Neural cell (in vitro differentiated cells): ENCODE measurements around the gene MAPT. TPM values are rescaled to one million over a fixed set of nuclear protein-coding genes. Genes with fewer than 3 reads are reported as not detected.

Source experiments
- H2AFZ ChIP-seq: fragments of 200-600, 300-800 bp; sonication (generic), shearing (Covaris generic); 2 replicates; pipeline ENCODE4 v1.6.0; 2014; ENCODE audit warnings: low read depth, mild to moderate bottlenecking, antibody characterized with exemption, low read length, moderate library complexity
- H3F3A ChIP-seq: fragments of 200-600 bp; shearing (Covaris generic); 2 replicates; pipeline ENCODE4 v1.6.1; 2016; ENCODE audit warnings: mild to moderate bottlenecking, moderate library complexity, mixed read lengths, antibody characterized with exemption, low read length; ENCODE audit not compliant: insufficient read depth, poor library complexity, severe bottlenecking
- H3K27ac ChIP-seq: fragments of 200-600, 300-800 bp; sonication (generic), shearing (Covaris generic); 2 replicates; pipeline ENCODE4 v1.5.1; 2014; ENCODE audit warnings: mild to moderate bottlenecking, low read length, moderate library complexity
- H3K27me3 ChIP-seq: fragments of 300-800, 200-600 bp; sonication (generic), shearing (Covaris generic); 2 replicates; pipeline ENCODE4 v1.6.0; 2014; ENCODE audit warnings: mild to moderate bottlenecking, low read depth, low read length, moderate library complexity; ENCODE audit not compliant: insufficient read depth
- H3K36me3 ChIP-seq: fragments of 300-800, 200-600 bp; sonication (generic), shearing (Covaris generic); 2 replicates; pipeline ENCODE4 v1.5.1; 2014; ENCODE audit warnings: mild to moderate bottlenecking, antibody characterized with exemption, low read length, moderate library complexity; ENCODE audit not compliant: insufficient read depth
- H3K4me2 ChIP-seq: fragments of 300-800, 200-600 bp; sonication (generic), shearing (Covaris generic); 2 replicates; pipeline ENCODE4 v1.6.0; 2014; ENCODE audit warnings: mild to moderate bottlenecking, low read length
- H3K4me3 ChIP-seq: fragments of 300-800, 200-600 bp; sonication (generic), shearing (Covaris generic); 2 replicates; pipeline ENCODE4 v1.5.1; 2014; ENCODE audit warnings: mild to moderate bottlenecking, low read length, moderate library complexity
- H3K79me2 ChIP-seq: fragments of 200-600 bp; shearing (Covaris generic); replicated peaks from 2 replicates; pipeline ENCODE4 v1.6.0; 2014; ENCODE audit warnings: mild to moderate bottlenecking, low read length, moderate library complexity; ENCODE audit not compliant: insufficient read depth
- H3K9ac ChIP-seq: fragments of 300-800, 200-600 bp; sonication (generic), shearing (Covaris generic); 2 replicates; pipeline ENCODE4 v1.6.1; 2016; ENCODE audit warnings: mild to moderate bottlenecking, low read length, mixed read lengths
- H3K9me2 ChIP-seq: fragments of 200-600 bp; shearing (Covaris generic); 2 replicates; pipeline ENCODE4 v1.6.1; 2016; ENCODE audit warnings: mild to moderate bottlenecking, low read length, mixed read lengths; ENCODE audit not compliant: insufficient read depth
- H3K9me3 ChIP-seq: fragments of 200-600, 300-800 bp; sonication (generic), shearing (Covaris generic); 2 replicates; pipeline ENCODE4 v1.6.1; 2016; ENCODE audit warnings: mild to moderate bottlenecking, mixed run types, low read length, moderate library complexity, mixed read lengths
- H4K20me1 ChIP-seq: fragments of 200-600 bp; shearing (Covaris generic); 2 replicates; pipeline ENCODE4 v1.6.1; 2016; ENCODE audit warnings: mild to moderate bottlenecking, mixed run types; ENCODE audit not compliant: insufficient read depth
- EP300 ChIP-seq: fragments of 450-650 bp; conservative IDR thresholded peaks from 2 replicates; pipeline ENCODE4 v1.6.1; 2014; ENCODE audit warnings: antibody characterized with exemption, mild to moderate bottlenecking, moderate library complexity; ENCODE audit not compliant: poor library complexity, severe bottlenecking
- MXI1 ChIP-seq: fragments of 450-650 bp; conservative IDR thresholded peaks from 2 replicates; pipeline ENCODE4 v1.6.1; 2014; ENCODE audit warnings: antibody characterized with exemption, mild to moderate bottlenecking; ENCODE audit not compliant: poor library complexity, severe bottlenecking
- POLR2AphosphoS5 ChIP-seq: IDR thresholded peaks from 2 replicates; pipeline ENCODE4 v1.6.1; 2012
- RAD21 ChIP-seq: fragments of 450-650 bp; conservative IDR thresholded peaks from 2 replicates; pipeline ENCODE4 v1.6.1; 2014; ENCODE audit warnings: antibody characterized with exemption, mild to moderate bottlenecking, moderate library complexity
- polyA plus RNA-seq: library from polyadenylated mRNA; depleted of rRNA; stranded (reverse); fragments of >200 nt; gene quantifications from 2 replicates; pipeline ENCODE4 v1.2.3, GENCODE V29; 2014
- TF ChIP-seq, protein P1 (sequence below): IDR thresholded peaks from 2 replicates; pipeline ENCODE4 v1.6.1; 2012; ENCODE audit warnings: borderline replicate concordance

MAPT gene
- polyA plus RNA-seq, 1 donor from 2014 or later, result 94.5 TPM

DNA sequence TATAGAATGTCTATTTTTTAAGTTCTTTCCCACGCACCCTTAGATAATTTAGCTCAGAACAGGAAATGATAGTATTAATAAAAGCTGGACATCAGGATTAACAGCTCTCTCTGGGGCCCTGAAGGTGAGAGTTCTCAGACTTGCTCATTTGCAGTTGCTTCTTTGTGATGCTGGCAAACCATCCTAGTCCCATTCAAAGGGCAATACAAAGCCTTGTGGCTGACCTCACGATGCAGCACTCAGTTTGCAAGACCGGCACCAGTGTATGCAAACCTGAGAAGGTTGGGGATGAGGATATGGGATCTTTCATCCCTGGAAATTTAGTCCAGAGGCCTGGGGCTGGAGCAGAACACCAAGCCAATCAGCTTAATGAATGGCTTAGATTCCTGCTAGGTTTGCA lies 134.0 kb downstream of the MAPT start:
- Histone ChIP-seq H3K4me2 (no peak overlapping the region), H4K20me1 (peaks cover 4% of the 10 kb centered on the region), H3K36me3 (peaks cover 26% of the 10 kb centered on the region), H3F3A (no peaks in the 10 kb centered on the region), H3K27ac (no peak overlapping the region), H3K9me2 (no peaks in the 10 kb centered on the region), H3K27me3 (no peaks in the 10 kb centered on the region), H3K4me3 (no peak overlapping the region), H2AFZ (no peak overlapping the region), H3K79me2 (no peaks in the 10 kb centered on the region), H3K9me3 (no peaks in the 10 kb centered on the region), H3K9ac (no peak overlapping the region)
- TF ChIP-seq RAD21 (no peak), EP300 (no peak), POLR2AphosphoS5 (peak; percentile 23)

DNA sequence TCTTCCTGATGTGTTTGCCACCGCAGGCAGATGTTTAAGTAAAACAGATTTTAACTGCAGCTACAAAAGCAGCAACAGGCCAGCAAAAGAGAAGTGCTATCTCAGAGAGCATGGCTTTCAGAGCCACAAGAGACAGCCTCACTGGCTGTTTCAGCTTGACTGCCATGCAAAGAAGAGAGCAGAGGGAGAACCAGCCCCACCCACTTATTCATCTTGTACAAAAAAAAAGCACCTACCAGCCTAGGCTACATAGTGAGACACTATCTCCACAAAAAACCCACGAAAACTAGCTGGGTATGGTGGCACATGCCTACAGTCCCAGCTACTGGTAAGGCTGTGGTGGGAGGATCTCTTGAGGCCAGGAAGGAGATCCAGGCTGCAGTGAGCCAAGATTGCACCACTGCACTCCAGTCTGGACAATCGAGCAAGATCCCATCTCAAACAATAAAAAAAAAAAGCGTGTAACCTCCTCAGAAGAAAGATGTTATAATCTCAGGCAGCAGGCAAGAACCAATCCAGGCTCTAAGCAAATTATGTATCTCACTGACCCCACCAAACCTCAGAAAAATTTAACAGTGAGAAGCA lies 134.7 kb downstream of the MAPT start:
- Histone ChIP-seq H3K4me2 (no peak overlapping the region), H3K79me2 (no peaks in the 10 kb centered on the region), H3K9me3 (no peaks in the 10 kb centered on the region), H3K9ac (no peak overlapping the region), H3K27me3 (no peaks in the 10 kb centered on the region), H2AFZ (no peak overlapping the region), H3K36me3 (peaks cover 26% of the 10 kb centered on the region), H4K20me1 (peaks cover 4% of the 10 kb centered on the region), H3K27ac (no peak overlapping the region), H3K4me3 (no peak overlapping the region), H3K9me2 (no peaks in the 10 kb centered on the region), H3F3A (no peaks in the 10 kb centered on the region)
- no peak for TF ChIP-seq EP300
- peak; percentile 28 for TF ChIP-seq POLR2AphosphoS5

DNA sequence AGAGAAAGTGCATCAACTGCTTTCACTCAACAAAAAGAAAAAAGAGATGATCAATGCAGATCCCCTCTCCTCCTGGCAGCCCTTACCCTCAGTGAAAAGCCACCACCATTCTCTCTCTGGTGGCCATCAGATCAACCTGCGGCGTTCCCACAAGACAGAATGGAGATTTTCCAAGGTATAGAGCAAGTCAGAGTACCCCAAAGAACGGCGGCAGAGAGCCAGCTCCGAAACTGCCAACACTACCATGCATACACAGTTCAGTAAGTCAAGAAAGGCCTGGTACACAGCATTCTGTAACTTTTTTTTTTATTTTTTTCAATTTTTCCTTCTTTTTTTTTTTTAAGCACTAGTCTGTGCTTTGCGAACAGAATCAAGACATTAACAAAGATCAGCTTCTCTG lies 135.3 kb downstream of the MAPT start:
- Histone ChIP-seq H3K9ac (no peak overlapping the region), H3K36me3 (peaks cover 26% of the 10 kb centered on the region), H3K79me2 (no peaks in the 10 kb centered on the region), H3K9me2 (no peaks in the 10 kb centered on the region), H3K9me3 (no peaks in the 10 kb centered on the region), H4K20me1 (peaks cover 4% of the 10 kb centered on the region), H3K4me3 (no peak overlapping the region), H2AFZ (no peak overlapping the region), H3K27me3 (no peaks in the 10 kb centered on the region), H3F3A (no peaks in the 10 kb centered on the region), H3K4me2 (no peak overlapping the region), H3K27ac (no peak overlapping the region)
- TF ChIP-seq, protein P1, sequence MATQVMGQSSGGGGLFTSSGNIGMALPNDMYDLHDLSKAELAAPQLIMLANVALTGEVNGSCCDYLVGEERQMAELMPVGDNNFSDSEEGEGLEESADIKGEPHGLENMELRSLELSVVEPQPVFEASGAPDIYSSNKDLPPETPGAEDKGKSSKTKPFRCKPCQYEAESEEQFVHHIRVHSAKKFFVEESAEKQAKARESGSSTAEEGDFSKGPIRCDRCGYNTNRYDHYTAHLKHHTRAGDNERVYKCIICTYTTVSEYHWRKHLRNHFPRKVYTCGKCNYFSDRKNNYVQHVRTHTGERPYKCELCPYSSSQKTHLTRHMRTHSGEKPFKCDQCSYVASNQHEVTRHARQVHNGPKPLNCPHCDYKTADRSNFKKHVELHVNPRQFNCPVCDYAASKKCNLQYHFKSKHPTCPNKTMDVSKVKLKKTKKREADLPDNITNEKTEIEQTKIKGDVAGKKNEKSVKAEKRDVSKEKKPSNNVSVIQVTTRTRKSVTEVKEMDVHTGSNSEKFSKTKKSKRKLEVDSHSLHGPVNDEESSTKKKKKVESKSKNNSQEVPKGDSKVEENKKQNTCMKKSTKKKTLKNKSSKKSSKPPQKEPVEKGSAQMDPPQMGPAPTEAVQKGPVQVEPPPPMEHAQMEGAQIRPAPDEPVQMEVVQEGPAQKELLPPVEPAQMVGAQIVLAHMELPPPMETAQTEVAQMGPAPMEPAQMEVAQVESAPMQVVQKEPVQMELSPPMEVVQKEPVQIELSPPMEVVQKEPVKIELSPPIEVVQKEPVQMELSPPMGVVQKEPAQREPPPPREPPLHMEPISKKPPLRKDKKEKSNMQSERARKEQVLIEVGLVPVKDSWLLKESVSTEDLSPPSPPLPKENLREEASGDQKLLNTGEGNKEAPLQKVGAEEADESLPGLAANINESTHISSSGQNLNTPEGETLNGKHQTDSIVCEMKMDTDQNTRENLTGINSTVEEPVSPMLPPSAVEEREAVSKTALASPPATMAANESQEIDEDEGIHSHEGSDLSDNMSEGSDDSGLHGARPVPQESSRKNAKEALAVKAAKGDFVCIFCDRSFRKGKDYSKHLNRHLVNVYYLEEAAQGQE, result no peak

DNA sequence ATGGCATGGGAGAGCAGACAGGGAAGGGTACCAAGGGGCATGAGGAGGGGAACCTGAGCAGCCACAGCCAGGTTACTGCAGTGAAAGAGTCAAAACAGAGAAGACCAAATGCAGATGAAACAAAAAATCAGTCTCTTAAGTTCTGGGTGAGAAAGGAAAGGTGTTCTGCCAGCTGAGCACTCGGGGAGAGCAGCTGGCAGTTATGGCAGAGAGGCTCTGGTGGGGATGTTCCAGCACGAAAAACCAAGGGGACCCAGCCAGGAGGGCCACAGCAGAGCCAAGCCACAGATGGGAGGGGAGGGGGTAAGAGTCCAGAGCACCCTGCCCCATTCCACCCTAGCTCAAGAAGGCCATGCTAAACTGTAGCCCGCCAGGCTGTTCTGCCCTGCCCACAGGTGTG lies 136.4 kb downstream of the MAPT start:
- Histone ChIP-seq H3K4me2 (no peak overlapping the region), H3K27ac (no peak overlapping the region), H3K9me2 (no peaks in the 10 kb centered on the region), H3K9me3 (no peaks in the 10 kb centered on the region), H3K79me2 (no peaks in the 10 kb centered on the region), H3K9ac (no peak overlapping the region), H3F3A (no peaks in the 10 kb centered on the region), H2AFZ (no peak overlapping the region), H3K27me3 (no peaks in the 10 kb centered on the region), H3K4me3 (no peak overlapping the region), H4K20me1 (peaks cover 4% of the 10 kb centered on the region), H3K36me3 (peaks cover 26% of the 10 kb centered on the region)
- TF ChIP-seq POLR2AphosphoS5, result peak; percentile 15
- no peak for TF ChIP-seq MXI1
